HG03103 (cell line): Measurements from ENCODE around the gene TAF4B.
"Not testable (repeated sequence)": the region's sequence is repeated elsewhere in the genome, so short reads cannot be mapped to it uniquely, and the experiment has no call there.

Experiments used
- ATAC-seq: cut with Tn5 transposase; IDR thresholded peaks from one replicate; pipeline ENCODE4 v1.9.1; 2021; ENCODE audit warnings: low read depth; ENCODE audit not compliant: unreplicated experiment

The TAF4B gene

GRCh38 chr18:26226229-26227050, at the start of gene TAF4B:
TSS of gene TAF4B (plus strand) at chr18:26226445. CDS start at chr18:26226934, 489 bp downstream.
- ATAC-seq, result peak; percentile 76

GRCh38 chr18:26181343-26181826, 44.9 kb upstream of the TAF4B start:
- no peak for ATAC-seq

GRCh38 chr18:26183395-26184112, 42.7 kb upstream of the TAF4B start:
- ATAC-seq, result no peak

GRCh38 chr18:26185267-26185666, 41.0 kb upstream of the TAF4B start:
- ATAC-seq, result no peak

GRCh38 chr18:26190506-26190905, 35.7 kb upstream of the TAF4B start:
- peak; percentile 90 for ATAC-seq

GRCh38 chr18:26192233-26192632, 34.0 kb upstream of the TAF4B start:
- ATAC-seq, result no peak

GRCh38 chr18:26196605-26197004, 29.6 kb upstream of the TAF4B start:
- ATAC-seq, result no peak

GRCh38 chr18:26202001-26202400, 24.2 kb upstream of the TAF4B start:
- ATAC-seq, result not testable (repeated sequence)

GRCh38 chr18:26205318-26205717, 20.9 kb upstream of the TAF4B start:
- no peak for ATAC-seq

- ATAC-seq, result no peak
These were observed 19.8 kb upstream of the TAF4B start for GRCh38 chr18:26206488-26206887.

- ATAC-seq, result no peak
These were observed 18.3 kb upstream of the TAF4B start for GRCh38 chr18:26207937-26208336.

GRCh38 chr18:26208977-26209376, 17.3 kb upstream of the TAF4B start:
- ATAC-seq, result no peak

- no peak for ATAC-seq
These were observed 16.1 kb upstream of the TAF4B start for GRCh38 chr18:26210147-26210546.

GRCh38 chr18:26215247-26215970, 10.8 kb upstream of the TAF4B start:
- peak; percentile 96 for ATAC-seq

- no peak for ATAC-seq
These were observed 1.1 kb upstream of the TAF4B start for GRCh38 chr18:26225022-26225693.

GRCh38 chr18:26225915-26226228, 373 bp upstream of the TAF4B start:
- no peak for ATAC-seq

GRCh38 chr18:26227051-26227670, 916 bp downstream of the TAF4B start:
- ATAC-seq, result peak; percentile 4

- no peak for ATAC-seq
These were observed 2.5 kb downstream of the TAF4B start for GRCh38 chr18:26228562-26229260.

- ATAC-seq, result no peak
These were observed 4.3 kb downstream of the TAF4B start for GRCh38 chr18:26230497-26230896.

- no peak for ATAC-seq
These were observed 7.0 kb downstream of the TAF4B start for GRCh38 chr18:26233208-26233607.
